VCaP (cell line): ENCODE results near the gene LPP.

Source experiments
- H3K27ac ChIP-seq: fragments of 450-650 bp; 2 replicates; pipeline ENCODE4 v1.5.1; 2017
- TF ChIP-seq, protein P1 (sequence below): fragments of 450-650 bp; conservative IDR thresholded peaks from 2 replicates; pipeline ENCODE4 v1.5.1; 2017; ENCODE audit warnings: mild to moderate bottlenecking, moderate library complexity

The LPP gene

DNA sequence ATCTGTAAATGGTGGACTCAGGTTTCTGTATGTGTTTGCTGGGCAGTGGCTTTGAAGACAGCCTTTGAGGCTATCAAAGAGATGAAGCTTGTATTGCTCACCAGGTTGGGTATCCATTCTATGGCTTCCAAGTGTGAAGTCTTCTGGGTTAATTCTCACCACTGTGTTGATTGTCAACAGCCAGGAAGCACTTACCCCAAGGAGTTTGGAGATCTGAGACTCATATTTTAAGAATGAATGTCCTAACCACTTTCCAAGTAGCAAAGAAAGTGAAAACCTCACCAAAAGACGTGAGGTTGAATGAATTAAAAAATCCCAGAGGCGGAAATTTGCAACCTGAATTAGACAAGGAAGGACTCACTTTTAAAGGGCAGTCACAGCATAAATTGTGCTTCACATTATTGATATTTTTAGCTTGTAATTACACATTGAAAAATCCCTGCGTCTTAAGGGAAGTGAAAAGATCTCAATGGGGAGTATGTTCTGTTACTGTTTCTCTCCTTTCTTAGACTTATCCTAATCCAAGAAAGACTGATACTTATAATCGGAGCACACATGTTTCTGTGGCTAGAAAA lies 713.8 kb downstream of the LPP start:
- TF ChIP-seq, protein P1, sequence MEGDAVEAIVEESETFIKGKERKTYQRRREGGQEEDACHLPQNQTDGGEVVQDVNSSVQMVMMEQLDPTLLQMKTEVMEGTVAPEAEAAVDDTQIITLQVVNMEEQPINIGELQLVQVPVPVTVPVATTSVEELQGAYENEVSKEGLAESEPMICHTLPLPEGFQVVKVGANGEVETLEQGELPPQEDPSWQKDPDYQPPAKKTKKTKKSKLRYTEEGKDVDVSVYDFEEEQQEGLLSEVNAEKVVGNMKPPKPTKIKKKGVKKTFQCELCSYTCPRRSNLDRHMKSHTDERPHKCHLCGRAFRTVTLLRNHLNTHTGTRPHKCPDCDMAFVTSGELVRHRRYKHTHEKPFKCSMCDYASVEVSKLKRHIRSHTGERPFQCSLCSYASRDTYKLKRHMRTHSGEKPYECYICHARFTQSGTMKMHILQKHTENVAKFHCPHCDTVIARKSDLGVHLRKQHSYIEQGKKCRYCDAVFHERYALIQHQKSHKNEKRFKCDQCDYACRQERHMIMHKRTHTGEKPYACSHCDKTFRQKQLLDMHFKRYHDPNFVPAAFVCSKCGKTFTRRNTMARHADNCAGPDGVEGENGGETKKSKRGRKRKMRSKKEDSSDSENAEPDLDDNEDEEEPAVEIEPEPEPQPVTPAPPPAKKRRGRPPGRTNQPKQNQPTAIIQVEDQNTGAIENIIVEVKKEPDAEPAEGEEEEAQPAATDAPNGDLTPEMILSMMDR: no peak

DNA sequence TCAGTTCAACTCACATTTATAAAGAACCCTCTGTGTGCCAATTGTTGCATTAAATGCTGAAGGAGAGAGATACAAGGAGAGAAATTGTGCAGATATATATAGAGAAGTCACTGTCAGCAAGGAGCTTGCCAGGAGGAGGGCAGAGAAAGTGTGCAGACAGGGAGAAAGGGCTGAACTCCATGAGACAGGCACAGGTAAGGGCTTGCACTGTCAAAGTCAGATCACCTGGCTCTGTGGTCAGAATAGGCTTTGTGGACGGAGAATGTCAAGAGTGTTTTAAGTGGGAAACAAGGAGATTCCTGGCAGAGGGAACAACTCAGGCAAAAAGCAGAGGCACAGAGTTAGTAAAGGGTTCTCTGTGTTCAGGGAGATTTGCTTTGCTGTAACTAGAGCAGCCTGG lies 714.8 kb downstream of the LPP start:
- no peak overlapping the region for H3K27ac ChIP-seq
- TF ChIP-seq, protein P1: no peak

More for the DNA sequence above, 713.8 kb downstream of the LPP start:
- H3K27ac ChIP-seq: no peak overlapping the region

- TF ChIP-seq, protein P1: no peak
- no peak overlapping the region for H3K27ac ChIP-seq
Measured at GRCh38 chr3:188869628-188870027, 715.7 kb downstream of the LPP start.

- no peak overlapping the region for H3K27ac ChIP-seq
- TF ChIP-seq, protein P1: no peak
Measured at GRCh38 chr3:188870431-188870830, 716.5 kb downstream of the LPP start.

DNA sequence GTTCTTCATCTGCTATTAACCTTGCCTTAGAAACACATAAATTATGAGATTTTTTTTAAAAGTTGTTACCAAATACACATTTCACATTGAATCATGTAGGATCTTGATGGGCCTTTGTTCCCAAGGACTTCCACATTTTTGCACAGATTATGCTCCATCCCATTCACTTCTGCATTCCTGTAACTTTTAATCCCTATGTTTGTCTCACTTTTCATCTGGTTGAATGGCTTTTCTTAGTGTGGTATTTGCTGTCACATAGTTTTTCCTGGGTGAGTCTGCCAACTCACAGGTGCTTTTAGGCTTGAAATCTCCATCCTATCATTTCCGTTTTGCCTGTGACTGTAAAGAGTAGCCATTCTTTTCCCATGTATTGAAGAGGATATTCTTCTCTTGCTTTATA lies 720.6 kb downstream of the LPP start:
- TF ChIP-seq, protein P1: no peak
- no peak overlapping the region for H3K27ac ChIP-seq

DNA sequence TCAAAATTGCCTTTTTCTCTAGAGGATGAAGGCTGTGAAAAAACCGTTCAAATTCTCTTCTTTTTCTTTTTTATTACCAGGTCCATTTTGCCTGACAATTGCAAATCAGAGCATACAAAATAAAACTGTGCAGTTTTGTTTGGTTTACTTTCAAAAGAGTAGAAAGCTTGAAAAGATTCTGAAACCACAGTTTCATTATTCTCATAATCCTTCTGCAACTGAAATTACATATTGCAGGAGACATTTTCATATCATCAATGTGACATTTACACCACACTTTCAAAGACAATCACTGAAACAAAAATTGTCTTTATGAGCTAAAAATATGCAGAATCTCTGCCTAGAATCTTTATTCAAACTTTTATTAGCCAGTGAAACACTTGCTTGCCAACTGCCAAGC lies 721.5 kb downstream of the LPP start:
- TF ChIP-seq, protein P1: no peak
- H3K27ac ChIP-seq: no peak overlapping the region

GRCh38 chr3:188876370-188876769 lies 722.4 kb downstream of the LPP start:
- no peak overlapping the region for H3K27ac ChIP-seq
- TF ChIP-seq, protein P1: no peak
